ENCODE results near the gene CFAP90.

DNA sequence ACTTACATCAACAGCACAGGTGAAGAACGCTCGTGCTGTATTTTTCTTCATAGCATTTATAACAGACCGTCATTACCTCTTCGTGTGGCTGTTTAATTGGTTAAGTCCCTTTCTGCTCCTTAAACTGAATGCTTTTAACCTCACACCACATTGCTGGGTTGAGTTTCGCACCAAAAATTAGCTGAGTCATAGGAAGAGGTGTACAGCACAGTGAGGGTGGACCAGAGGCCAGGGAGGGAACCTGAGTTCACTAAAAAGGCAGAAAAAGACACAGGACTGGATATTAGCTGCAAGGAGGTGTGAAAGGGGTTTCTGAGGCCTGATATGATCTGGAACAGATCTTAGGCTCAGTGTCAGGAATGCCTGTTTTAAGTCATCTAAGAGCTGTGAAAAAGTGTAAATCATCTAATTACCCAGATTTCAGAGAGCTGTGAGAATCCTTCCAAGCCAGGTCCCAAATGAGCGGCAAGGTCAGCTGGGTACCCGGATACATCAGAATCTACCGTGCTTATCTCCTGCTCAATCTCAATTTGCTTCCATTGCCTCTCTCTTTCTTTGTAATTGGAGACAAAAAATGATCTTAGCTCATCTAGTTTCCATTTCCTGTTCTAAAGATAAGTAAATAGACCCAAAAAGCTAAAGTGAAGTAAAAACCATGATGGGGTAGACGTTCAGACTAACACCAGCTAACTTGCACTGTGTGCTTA is 7.1 kb upstream of the CFAP90 start:
- no peak for TF ChIP-seq EZH2phosphoT487 (IDR thresholded peaks at IDR 0.05; ENCODE audit: borderline replicate concordance, low read length)
- TF ChIP-seq, protein P1, sequence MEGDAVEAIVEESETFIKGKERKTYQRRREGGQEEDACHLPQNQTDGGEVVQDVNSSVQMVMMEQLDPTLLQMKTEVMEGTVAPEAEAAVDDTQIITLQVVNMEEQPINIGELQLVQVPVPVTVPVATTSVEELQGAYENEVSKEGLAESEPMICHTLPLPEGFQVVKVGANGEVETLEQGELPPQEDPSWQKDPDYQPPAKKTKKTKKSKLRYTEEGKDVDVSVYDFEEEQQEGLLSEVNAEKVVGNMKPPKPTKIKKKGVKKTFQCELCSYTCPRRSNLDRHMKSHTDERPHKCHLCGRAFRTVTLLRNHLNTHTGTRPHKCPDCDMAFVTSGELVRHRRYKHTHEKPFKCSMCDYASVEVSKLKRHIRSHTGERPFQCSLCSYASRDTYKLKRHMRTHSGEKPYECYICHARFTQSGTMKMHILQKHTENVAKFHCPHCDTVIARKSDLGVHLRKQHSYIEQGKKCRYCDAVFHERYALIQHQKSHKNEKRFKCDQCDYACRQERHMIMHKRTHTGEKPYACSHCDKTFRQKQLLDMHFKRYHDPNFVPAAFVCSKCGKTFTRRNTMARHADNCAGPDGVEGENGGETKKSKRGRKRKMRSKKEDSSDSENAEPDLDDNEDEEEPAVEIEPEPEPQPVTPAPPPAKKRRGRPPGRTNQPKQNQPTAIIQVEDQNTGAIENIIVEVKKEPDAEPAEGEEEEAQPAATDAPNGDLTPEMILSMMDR (IDR thresholded peaks at IDR 0.05; ENCODE audit: low read depth, low read length, poor library complexity, severe bottlenecking) = no peak
